Stimulated activated CD8-positive, alpha-beta memory T cell treated with anti-CD3 and anti-CD28 coated beads, Interleukin-15, amount 100 ng/mL, for 48 hours (primary cell): ENCODE results near the gene HFM1.
"Not testable (repeated sequence)": the region's sequence is repeated elsewhere in the genome, so short reads cannot be mapped to it uniquely, and the experiment has no call there.

Experiments
- DNase-seq, 2 donors: peaks; one replicate each; pipeline ENCODE4 v3.0.0-alpha.2; 2020; ENCODE audit warnings: low read depth in 2 of 2

Gene HFM1, protein sequence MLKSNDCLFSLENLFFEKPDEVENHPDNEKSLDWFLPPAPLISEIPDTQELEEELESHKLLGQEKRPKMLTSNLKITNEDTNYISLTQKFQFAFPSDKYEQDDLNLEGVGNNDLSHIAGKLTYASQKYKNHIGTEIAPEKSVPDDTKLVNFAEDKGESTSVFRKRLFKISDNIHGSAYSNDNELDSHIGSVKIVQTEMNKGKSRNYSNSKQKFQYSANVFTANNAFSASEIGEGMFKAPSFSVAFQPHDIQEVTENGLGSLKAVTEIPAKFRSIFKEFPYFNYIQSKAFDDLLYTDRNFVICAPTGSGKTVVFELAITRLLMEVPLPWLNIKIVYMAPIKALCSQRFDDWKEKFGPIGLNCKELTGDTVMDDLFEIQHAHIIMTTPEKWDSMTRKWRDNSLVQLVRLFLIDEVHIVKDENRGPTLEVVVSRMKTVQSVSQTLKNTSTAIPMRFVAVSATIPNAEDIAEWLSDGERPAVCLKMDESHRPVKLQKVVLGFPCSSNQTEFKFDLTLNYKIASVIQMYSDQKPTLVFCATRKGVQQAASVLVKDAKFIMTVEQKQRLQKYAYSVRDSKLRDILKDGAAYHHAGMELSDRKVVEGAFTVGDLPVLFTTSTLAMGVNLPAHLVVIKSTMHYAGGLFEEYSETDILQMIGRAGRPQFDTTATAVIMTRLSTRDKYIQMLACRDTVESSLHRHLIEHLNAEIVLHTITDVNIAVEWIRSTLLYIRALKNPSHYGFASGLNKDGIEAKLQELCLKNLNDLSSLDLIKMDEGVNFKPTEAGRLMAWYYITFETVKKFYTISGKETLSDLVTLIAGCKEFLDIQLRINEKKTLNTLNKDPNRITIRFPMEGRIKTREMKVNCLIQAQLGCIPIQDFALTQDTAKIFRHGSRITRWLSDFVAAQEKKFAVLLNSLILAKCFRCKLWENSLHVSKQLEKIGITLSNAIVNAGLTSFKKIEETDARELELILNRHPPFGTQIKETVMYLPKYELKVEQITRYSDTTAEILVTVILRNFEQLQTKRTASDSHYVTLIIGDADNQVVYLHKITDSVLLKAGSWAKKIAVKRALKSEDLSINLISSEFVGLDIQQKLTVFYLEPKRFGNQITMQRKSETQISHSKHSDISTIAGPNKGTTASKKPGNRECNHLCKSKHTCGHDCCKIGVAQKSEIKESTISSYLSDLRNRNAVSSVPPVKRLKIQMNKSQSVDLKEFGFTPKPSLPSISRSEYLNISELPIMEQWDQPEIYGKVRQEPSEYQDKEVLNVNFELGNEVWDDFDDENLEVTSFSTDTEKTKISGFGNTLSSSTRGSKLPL (N-terminal part only)

DNA sequence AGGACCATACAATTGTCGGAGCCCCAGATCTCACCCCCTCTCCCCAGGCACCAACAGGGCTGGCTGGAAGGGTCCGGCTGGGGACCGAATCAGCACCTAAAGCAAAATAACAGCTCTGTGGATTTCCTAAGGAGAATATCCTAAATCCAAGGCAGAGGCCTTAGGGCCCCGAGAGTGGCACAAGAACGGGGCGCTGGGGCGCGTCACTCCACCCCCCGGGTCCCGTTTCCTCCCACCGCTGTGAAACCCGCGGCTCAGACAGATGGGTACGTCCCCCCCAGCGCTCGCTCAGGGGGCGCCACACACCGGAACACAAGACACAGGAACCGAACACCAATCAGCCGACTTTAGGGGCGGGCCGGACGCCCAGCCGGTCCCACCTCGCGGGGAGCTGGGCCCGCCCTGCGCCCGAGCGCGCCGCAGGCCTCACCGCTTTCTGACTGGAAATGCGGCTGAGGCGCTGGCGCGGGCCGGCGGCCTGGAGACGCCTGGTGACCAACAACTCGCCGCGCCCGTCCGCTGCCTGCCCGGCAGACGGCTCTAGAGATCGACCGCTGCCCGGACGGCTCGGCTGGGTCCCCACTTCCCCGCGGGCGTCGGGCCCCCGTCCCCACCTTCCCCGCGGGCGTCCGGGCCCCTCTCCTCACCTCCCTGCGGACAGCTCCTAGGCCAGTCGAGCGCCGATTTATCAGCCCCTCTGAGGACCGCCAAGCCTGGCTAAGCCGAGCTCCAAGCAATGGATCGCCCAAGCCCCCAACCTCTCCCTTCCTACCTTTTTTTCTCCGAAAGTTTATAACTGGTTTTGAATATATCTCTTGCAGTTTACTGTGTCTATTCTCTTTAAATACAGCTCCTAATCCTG, at the start of gene HFM1:
Gene HFM1 (minus strand): TSS at position 687 of the 862 bp plus-strand sequence. CDS start 3,755 bp downstream, outside the sequence.
- DNase-seq, result peak; percentile 67 to 73

DNA sequence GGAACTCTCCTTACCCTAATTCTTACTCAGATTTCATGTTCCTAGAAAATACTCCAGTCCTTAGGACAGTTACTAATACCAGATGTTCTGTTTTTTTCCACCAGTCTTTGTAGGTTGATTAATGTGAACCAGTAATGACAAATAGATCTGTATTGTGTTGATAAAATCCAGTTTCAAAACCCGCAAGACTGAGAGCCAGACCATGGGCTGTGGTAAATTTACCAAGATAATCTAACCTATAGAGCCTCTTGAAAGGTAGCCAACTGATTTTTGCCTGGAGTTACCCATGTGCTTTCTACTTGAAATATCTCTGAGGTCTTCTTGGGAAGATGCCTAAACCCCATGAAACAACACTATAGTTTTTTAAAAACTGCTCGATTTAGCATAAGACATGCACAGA, 49.5 kb upstream of the HFM1 start:
- no peak for DNase-seq

DNA sequence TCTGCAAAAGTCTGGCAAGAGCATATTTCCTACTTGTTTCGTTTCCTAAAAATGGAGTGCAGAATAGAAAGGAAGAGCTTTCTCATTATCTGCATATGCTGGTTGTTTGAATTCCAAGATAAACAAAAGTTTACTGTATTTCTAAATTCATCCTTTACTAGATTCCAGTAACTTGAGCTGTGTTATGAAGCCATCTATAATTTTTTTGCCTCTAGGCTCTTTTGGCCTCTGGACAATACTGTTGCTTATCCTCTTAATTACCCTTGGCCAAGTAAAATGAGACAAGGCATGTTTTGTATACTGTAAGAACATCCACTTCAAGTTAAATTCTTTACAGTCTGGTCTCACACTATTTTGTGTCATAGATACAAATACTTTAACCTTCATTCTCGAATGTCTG, 45.6 kb upstream of the HFM1 start:
- no peak for DNase-seq

DNA sequence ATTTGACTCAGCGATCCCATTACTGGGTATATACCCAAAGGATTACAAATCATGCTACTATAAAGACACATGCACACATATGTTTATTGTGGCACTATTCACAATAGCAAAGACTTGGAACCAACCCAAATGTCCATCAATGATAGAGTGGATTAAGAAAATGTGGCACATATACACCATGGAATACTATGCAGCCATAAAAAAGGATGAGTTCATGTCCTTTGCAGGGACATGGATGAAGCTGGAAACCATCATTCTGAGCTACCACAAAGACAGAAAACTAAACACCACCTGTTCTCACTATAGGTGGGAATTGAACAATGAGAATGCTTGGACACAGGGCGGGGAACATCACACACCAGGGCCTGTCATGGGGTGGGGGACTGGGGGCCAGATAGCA, 43.1 kb upstream of the HFM1 start:
- not testable (repeated sequence) for DNase-seq

DNA sequence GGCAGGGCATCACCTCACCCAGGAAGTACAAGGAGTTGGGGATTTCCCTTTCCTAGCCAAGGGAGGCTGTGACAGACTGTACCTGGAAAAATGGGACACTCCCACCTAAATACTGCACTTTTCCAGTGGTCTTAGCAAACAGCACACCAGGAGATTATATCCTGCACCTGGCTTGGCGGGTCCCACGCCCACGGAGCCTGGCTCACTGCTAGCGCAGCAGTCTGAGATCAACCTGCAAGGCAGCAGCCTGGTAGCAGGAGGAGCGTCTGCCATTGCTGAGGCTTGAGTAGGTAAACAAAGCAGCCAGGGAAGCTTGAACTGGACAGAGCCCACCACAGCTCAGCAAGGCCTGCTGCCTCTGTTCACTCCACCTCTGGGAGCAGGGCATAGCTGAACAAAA, 37.3 kb upstream of the HFM1 start:
- DNase-seq, result not testable (repeated sequence)

DNA sequence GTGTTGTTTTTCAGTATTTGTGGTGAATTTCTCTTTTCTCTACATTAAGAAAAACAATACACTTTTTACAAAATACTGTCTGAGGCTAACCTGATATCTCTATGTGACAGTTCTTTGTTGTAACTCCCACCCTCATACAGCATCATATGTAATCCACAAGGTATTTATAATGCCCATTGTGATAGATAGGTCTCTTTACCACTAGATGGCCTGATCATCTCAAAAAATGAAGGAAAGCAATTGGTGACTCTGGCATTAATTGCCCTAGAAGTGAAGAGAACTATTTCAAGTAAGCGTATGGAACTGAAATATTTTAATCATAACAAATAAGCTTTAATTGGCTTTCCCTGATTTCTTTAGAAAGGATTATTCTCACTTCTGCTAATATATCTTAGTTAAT, 36.2 kb upstream of the HFM1 start:
- no peak for DNase-seq

DNA sequence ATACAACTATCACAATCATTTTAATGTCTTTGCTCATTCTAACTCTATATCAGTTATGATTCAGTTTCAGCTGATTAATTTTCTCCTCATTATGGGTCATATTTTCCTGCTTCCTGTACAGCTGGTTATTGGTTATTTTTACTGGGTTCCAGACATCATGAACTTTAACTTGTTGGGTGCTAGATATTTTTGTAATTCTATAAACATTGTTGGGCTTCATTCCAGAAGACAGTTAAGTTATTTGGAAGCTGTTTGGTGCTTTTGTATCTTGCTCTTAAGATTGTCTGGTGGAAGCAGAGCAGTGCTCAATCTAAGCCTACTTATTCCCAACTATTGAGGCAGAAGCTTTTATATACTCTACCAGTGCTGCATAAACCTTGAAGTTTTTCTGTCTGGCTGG, 34.4 kb upstream of the HFM1 start:
- DNase-seq, result no peak

DNA sequence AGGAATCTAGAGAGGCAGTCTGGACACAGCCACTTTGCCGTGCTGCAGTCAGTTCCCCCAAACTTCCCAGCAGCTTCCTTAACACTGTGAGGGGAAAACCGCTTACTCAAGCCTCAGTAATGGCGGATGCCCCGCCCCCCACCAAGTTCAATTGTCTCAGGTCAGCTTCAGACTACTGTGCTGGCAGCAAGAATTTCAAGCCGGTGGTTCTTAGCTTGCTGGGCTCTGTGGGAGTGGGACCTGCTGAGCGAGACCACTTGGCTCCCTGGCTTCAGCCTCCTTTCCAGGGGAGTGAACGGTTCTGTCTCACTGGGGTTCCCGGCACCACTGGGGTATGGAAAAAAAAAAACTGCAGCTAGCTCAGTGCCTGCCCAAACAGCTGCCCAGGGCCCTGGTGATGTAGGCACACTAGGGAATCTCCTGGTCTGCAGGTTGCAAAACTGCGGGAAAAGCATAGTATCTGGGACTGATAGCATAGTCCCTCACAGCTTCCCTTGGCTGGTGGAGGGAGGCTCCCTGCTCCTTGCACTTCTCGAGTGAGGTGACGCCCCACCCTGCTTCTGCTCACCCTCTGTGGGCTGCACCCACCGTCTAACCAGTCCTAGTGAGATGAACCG, 23.7 kb upstream of the HFM1 start:
- no peak for DNase-seq

DNA sequence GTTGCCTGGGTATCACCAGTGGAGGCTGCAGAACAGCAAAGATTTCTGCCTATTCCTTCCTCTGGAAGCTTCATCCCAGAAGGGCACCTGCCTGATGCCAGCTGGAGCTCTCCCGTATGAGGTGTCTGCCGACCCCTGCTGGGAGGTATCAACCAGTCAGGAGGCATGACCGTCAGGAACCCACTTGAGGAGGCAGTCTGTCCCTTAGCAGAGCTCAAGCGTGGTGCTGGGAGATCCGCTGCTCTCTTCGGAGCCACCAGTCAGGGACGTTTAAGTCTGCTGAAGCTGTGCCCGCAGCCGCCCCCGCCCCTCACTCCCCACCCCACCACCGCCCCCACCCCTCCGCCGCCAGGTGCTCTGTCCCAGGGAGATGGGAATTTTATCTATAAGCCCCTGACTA, 23.1 kb upstream of the HFM1 start:
- no peak for DNase-seq

DNA sequence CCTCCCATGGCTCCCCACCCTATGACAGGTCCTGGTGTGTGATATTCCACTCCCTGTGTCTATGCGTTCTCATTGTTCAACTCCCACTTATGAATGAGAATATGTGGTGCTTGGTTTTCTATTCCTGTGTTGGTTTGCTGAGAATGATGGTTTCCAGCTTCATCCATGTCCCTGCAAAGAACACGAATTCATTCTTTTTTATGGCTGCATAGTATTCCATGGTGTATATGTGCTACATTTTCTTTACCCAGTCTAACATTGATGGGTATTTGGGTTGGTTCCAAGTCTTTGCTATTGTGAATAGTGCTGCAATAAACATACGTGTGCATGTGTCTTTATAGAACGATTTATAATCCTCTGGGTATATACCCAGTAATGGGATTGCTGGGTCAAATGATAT, 17.9 kb upstream of the HFM1 start:
- not testable (repeated sequence) for DNase-seq

DNA sequence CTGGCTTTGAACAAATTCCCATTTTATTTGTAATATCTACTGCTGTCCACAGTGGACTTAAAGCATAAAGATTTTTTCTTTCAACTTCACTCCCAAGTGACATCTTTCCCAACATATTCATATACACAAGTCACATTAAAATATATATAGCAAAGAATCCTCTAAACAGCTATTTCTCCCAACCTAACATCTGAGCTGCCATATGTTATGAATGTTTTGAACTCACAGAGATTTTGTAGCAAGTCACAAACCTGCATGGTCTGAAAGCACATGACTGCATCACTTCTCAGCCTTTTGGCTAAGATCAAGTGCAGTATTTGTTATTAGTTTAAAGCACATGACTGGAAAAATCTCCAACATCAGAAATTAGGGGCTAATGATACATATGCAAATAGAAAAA, 7.7 kb upstream of the HFM1 start:
- no peak for DNase-seq

DNA sequence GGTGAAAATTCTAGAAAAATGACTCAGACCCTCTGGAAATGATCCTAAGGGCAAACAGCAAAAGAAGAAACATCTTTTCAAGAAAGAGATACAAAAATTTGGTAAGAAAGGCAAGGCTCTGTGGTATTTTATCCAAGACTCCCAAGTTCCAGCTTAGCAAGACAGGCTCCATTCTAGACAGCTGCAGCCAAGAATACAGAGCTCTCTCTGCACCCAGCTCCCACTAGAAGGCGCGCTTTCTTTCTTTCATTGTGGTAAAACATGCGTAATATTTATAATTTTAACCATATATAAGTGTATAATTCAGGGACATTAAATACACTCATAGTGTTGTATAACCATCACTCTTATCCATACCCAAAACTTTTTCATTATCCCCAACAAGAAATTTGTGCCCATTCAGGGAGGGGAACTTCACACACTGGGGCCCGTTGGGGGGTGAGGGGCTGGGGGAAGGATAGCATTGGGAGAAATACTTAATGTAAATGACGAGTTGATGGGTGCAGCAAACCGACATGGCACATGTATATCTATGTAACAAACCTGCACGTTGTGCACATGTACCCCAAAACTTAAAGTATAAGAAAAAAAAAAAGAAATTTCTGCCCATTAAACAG, 2.2 kb upstream of the HFM1 start:
- DNase-seq, result no peak

DNA sequence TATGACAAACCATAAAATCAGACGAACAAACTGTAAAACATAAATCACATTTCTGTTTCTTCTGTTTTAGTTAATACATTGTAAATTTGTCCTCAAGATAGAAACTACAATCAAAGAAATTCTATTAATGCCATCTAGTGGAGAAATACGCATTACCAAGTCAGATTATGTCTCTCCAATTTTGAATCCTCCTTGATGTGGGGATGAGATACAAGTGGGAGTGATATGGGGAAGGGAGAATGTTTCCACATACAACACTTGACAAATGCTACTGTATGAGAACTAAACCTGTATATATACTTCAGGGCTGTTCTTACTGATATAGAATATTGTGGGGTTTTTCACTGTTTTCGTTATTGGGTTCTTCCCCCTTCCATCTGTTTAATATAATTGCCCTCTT, 2.6 kb downstream of the HFM1 start:
- DNase-seq, result no peak

DNA sequence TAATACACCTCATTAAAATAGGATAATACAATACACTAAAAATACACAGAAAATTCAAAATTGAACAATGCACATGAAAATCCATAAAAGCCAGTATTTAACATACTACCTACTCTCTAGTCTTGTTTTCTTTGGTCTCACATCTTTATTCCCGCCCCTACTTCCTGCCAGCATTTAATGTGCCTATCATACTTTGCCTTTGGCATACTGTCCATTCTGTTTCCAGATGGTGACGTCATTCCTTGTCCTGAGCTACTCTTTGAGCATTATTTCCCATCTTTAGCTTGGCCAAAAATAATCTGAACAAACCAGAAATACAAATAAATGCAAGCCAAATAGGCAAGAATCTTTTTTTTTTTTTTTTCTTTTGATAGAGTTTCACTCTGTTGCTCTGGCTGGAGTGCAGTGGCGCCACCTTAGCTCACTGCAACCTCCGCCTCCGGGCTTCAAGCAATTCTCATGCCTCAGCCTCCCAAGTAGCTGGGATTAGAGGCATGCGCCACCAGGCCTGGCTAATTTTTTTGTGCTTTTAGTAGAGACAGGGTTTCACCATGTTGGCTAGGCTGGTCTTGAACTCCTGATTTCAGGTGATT, 4.4 kb downstream of the HFM1 start:
- no peak for DNase-seq

DNA sequence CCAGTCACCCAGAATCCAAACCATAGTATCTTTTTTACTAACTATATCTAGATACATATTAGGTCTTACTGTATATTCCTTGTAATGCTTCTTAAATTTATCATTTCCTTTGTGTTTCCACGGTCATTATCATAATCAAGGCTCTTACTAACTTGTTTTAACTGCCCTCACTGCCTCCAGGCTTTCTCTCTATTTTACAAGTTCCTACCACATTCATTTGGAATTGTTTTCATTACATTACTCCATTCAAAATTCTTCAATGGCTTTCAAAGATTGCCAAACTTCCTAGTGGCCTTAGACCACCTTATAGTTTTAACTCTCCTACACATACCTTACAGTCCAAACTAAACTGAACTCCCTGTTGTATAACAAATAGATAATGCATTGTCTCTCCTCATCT, 6.3 kb downstream of the HFM1 start:
- no peak for DNase-seq

DNA sequence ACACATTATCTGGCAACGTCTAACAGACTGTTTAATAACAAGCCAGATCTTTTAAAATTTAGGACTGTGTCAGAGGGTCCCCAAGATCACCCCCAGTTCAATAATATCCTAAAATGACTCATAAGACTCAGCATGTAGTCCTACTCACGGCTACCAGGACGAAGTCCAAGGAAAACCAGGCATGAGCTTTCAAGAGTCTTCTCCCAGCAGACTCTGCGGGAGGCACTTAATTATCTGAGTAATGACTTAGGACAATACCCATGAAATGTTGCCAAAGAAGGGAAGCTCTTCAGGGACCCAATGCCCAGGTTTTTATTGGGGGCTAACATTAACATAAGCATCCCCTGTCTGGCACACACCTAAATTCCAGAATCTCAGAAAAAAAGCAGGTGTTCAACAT, 7.0 kb downstream of the HFM1 start:
- DNase-seq, result no peak

DNA sequence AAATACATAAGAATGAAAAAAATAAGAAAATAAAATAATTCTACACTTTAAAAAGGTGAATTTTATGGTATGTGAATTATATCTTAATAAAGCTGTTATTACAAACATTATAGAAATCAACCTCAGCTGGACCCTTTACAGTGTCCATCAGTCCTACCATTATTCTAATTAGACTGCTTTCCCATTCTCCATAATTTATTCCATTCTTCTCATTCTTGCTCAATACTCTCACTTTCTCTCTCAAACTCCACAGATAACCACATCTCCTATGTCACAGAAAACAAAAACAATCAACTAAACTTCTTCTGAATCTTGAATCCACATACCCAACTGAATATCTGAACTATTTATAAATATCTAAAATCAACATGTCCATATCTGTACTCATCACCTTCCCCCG, 11.6 kb downstream of the HFM1 start:
- no peak for DNase-seq

DNA sequence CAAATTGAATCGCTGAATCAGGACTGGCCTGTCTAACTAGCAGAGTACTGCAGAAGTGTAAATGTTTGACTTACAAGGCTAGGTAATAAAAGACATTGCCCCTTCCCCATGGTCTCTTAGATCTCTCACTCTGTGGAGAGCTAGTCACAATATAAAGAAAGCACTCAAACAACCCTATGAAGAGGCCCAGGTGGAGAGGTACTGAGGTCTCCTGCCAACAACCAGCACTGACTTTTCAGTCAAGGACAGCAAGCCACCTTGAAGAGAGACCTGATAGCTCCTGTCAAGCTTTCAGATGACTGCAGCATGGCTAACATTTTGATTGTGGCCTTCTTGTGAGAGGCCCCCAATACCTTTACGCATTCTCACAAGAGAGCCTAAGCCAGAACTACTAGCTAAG, 18.5 kb downstream of the HFM1 start:
- DNase-seq, result no peak

DNA sequence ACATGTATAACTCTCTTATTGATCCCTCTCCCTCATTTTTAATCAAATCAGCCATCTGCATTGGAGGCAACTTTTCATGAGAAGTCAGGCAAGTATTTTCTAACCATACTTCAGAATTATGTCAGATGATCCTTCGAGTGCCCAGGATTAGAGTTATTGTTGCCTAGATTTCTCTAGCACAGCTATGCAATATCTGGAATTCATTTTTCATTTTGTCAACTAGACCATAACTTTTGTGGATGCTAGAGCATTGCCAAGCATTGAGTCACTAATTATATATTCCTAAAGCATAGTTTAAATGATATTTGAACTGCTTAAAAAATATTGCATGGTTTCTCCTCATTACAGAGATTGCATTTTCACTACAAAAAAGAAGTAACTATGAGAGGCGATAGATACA, 21.2 kb downstream of the HFM1 start:
- DNase-seq, result no peak

DNA sequence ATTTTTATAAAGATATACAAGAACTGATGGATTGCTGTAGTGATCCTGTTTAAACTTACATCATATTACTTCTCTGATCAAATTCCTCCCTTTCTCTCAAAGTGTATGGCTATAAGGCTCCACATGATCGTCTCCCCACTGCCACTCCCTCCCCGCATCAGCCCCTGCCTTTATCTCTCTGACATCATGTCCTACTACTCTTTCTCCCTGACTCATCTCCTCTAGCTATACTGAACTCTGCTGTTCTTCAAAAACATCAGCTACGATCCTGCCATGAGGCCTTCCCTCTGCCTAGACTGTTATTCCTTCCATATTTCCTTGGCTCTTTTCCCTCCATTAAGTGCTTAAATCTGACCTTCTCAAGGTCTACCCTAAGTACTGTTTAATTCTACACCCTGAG, 22.8 kb downstream of the HFM1 start:
- DNase-seq, result no peak
